Fibroblast of mammary gland (primary cell): ENCODE results near the gene SEMA3B.

ENCODE experiments used
- DNase-seq: peaks from one replicate; pipeline ENCODE4 v3.0.0-alpha.2; 2010; ENCODE audit warnings: low read depth
- H3K4me3 ChIP-seq: 2 replicates; pipeline ENCODE4 v1.5.1; 2011; ENCODE audit warnings: low read depth, mild to moderate bottlenecking, low read length, moderate library complexity; ENCODE audit not compliant: control insufficient read depth
- CTCF ChIP-seq: conservative IDR thresholded peaks from 2 replicates; pipeline ENCODE4 v1.5.1; 2011; ENCODE audit warnings: low read depth, low read length, inconsistent platforms; ENCODE audit not compliant: control insufficient read depth, insufficient read depth

Gene SEMA3B

GRCh38 chr3:50256978-50257890 is 11.7 kb upstream of the SEMA3B start:
- H3K4me3 ChIP-seq, result no peak overlapping the region
- DNase-seq, result no peak
- TF ChIP-seq CTCF, result peak; percentile 60

- no peak for TF ChIP-seq CTCF
- DNase-seq, result no peak
- no peak overlapping the region for H3K4me3 ChIP-seq
Measured at GRCh38 chr3:50258029-50258680, 10.8 kb upstream of the SEMA3B start.

GRCh38 chr3:50258979-50259378 is 10.0 kb upstream of the SEMA3B start:
- DNase-seq, result no peak
- no peak for TF ChIP-seq CTCF
- H3K4me3 ChIP-seq, result no peak overlapping the region

GRCh38 chr3:50259432-50260026 is 9.4 kb upstream of the SEMA3B start:
- DNase-seq, result no peak
- no peak overlapping the region for H3K4me3 ChIP-seq
- TF ChIP-seq CTCF, result no peak

- peak overlapping the region; percentile 48 for H3K4me3 ChIP-seq
- peak; percentile 85 for DNase-seq
- no peak for TF ChIP-seq CTCF
Measured at GRCh38 chr3:50260027-50260941, 8.7 kb upstream of the SEMA3B start.

GRCh38 chr3:50260942-50261441 is 8.0 kb upstream of the SEMA3B start:
- no peak for DNase-seq
- no peak for TF ChIP-seq CTCF
- H3K4me3 ChIP-seq, result no peak overlapping the region
